Measurements from ENCODE around the gene PSMC2.
A peak's percentile ranks its signal among the peaks of the same experiment; 100 is the strongest.

The PSMC2 gene

DNA sequence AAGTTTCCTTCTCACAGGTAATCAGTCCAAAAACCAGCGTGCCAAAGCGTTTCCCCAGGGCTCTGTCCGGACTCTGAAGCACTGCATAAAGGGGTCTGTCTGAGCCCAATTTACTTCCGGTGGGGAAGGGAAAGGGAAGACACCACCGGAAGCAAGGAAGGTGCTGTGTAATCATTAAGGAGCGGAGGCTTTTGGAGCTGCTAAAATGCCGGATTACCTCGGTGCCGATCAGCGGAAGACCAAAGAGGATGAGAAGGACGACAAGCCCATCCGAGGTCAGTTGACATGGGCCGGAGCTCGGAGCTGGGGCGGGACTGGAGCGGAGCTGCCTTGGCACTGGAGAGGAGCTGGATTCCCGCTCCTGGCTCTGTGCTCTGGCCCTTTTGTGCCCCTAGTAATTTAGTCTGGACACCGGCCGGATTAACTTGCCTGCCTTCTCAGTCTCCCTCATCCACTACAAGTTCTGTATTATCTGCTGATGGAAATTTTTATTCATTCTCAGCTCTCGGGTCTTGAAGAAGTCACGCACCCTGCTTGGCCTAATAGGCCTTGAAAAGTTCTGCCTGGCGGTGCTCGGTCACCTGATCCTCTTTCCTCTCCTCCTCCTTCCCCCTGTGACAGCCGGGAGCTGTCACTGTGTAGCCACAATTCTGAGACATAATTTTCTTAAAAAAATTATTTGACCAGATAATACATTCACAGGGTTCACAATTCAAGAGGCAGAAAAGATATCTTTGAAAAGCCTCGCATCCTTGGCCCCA, at the start of gene PSMC2:
Gene PSMC2 (plus strand): TSS at position 137 of the 761 bp plus-strand sequence. CDS start 69 bp downstream, at position 206.
- TF ChIP-seq, protein P1, sequence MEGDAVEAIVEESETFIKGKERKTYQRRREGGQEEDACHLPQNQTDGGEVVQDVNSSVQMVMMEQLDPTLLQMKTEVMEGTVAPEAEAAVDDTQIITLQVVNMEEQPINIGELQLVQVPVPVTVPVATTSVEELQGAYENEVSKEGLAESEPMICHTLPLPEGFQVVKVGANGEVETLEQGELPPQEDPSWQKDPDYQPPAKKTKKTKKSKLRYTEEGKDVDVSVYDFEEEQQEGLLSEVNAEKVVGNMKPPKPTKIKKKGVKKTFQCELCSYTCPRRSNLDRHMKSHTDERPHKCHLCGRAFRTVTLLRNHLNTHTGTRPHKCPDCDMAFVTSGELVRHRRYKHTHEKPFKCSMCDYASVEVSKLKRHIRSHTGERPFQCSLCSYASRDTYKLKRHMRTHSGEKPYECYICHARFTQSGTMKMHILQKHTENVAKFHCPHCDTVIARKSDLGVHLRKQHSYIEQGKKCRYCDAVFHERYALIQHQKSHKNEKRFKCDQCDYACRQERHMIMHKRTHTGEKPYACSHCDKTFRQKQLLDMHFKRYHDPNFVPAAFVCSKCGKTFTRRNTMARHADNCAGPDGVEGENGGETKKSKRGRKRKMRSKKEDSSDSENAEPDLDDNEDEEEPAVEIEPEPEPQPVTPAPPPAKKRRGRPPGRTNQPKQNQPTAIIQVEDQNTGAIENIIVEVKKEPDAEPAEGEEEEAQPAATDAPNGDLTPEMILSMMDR (IDR thresholded peaks at IDR 0.05): no peak
- no peak for TF ChIP-seq ZFX (IDR thresholded peaks at IDR 0.05; ENCODE audit: borderline replicate concordance)
- H3K27ac ChIP-seq: peak within 1 kb of the TSS; percentile 85

GRCh38 chr7:103297837-103298179, 49.6 kb upstream of the PSMC2 start:
- H3K27ac ChIP-seq: peak overlapping the region; percentile 75
- TF ChIP-seq, protein P1 (IDR thresholded peaks at IDR 0.05): no peak
- TF ChIP-seq ZFX (IDR thresholded peaks at IDR 0.05; ENCODE audit: borderline replicate concordance): no peak

DNA sequence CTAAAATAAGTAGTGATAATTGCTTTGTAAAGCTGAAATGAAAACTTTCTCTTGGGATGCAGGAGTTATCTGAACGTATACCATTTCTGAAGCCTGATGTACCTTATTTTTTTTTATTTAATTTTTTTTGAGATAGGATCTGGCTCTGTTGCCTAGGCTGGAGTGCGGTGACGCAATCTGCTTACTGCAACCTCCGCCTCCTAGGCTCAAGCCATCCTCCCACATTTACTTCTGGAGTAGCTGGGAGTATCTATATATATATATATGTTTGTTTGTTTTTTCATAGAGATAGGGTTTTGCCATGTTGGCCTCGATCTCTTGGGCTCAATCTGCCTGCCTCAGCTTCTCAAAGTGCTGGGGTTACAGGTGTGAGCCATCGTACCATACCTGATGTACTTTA, 47.8 kb upstream of the PSMC2 start:
- TF ChIP-seq, protein P1 (IDR thresholded peaks at IDR 0.05): no peak
- TF ChIP-seq ZFX (IDR thresholded peaks at IDR 0.05; ENCODE audit: borderline replicate concordance): no peak
- no peak overlapping the region for H3K27ac ChIP-seq

- H3K27ac ChIP-seq: no peak overlapping the region
- TF ChIP-seq, protein P1 (IDR thresholded peaks at IDR 0.05): no peak
- no peak for TF ChIP-seq ZFX (IDR thresholded peaks at IDR 0.05; ENCODE audit: borderline replicate concordance)
These were observed 46.0 kb upstream of the PSMC2 start for GRCh38 chr7:103301441-103301840.

DNA sequence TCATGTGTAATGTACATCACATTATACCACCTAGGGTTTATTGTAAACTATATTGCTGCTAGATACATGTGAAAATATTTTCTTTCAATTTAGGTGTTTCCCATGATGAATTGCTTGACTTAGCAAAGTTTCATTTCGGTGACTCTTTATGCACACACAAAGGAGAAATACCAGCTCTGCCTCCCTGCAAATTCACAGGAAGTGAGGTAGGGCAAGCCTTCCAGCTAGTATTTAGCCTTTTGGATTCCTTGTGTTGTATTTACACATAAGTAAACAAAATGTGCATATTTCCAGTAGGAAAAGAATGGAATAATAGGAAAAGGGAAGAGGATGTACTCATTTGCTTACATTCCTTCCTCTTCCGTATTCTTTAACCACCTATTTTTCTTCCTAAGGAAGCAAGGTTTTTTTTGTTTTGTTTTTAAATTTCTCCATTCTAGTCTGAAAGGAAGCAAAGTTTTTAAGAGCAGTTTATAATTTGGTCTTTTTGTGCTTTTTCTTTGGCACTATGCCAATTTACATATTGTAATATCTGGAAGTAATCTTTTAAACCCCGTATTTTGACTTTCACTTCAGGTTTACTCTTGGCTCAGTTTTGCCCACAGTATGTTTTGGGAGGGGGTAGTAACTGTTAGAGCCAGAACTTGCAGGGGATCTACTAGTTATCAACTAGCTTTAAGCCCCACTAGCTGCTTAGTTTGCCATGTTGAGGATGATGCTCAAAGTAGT, 39.8 kb upstream of the PSMC2 start:
- no peak overlapping the region for H3K27ac ChIP-seq
- no peak for TF ChIP-seq ZFX (IDR thresholded peaks at IDR 0.05; ENCODE audit: borderline replicate concordance)
- TF ChIP-seq, protein P1 (IDR thresholded peaks at IDR 0.05): no peak

- TF ChIP-seq, protein P1 (IDR thresholded peaks at IDR 0.05): no peak
- TF ChIP-seq ZFX (IDR thresholded peaks at IDR 0.05; ENCODE audit: borderline replicate concordance): no peak
- no peak overlapping the region for H3K27ac ChIP-seq
These were observed 32.6 kb upstream of the PSMC2 start for GRCh38 chr7:103314852-103315251.

- TF ChIP-seq, protein P1 (IDR thresholded peaks at IDR 0.05): no peak
- TF ChIP-seq ZFX (IDR thresholded peaks at IDR 0.05; ENCODE audit: borderline replicate concordance): no peak
- no peak overlapping the region for H3K27ac ChIP-seq
These were observed 31.0 kb upstream of the PSMC2 start for GRCh38 chr7:103316380-103316941.
